Peyer's patch (tissue), 4 donors: ENCODE data around the gene WDR43. TPM values are rescaled to one million over a fixed set of nuclear protein-coding genes. Genes with fewer than 3 reads are reported as not detected.
"Not testable (repeated sequence)": the region's sequence is repeated elsewhere in the genome, so short reads cannot be mapped to it uniquely, and the experiment has no call there.

Experiments used
- DNase-seq, 3 donors: peaks; one replicate each; pipeline ENCODE4 v3.0.0-alpha.2; 2017 to 2019
- H3K27ac ChIP-seq, 4 donors: fragments of 200-600 bp; sonication (generic); one replicate each; pipeline ENCODE4 v1.5.1; 2016 to 2019
- H3K27me3 ChIP-seq, 2 donors: fragments of 200-600 bp; sonication (generic); one replicate each; pipeline ENCODE4 v1.5.1; 2019
- H3K36me3 ChIP-seq, 3 donors: fragments of 200-600 bp; sonication (generic); one replicate each; pipeline ENCODE4 v1.5.1; 2016 to 2019
- H3K4me1 ChIP-seq, 4 donors: fragments of 200-600 bp; sonication (generic); one replicate each; pipeline ENCODE4 v1.5.1; 2016 to 2019
- H3K4me3 ChIP-seq, 4 donors: fragments of 200-600 bp; sonication (generic); 1 replicate in 3 of 4; 2 replicates in 1 of 4; pipeline ENCODE4 v1.5.1; 2016 to 2019; ENCODE audit warnings: mild to moderate bottlenecking in 1 of 4
- H3K9me3 ChIP-seq, 4 donors: fragments of 200-600 bp; sonication (generic); one replicate each; pipeline ENCODE4 v1.5.1; 2016 to 2019; ENCODE audit warnings: mild to moderate bottlenecking in 1 of 4
- POLR2A ChIP-seq, 2 donors: fragments of 450-650 bp; IDR thresholded peaks; one replicate each; pipeline ENCODE4 v1.5.1; 2017; ENCODE audit warnings: antibody characterized with exemption in 2 of 2, mild to moderate bottlenecking in 2 of 2, moderate library complexity in 2 of 2
- total RNA-seq, 4 donors: library from RNA; depleted of rRNA; stranded (reverse); fragments of >200 nt; gene quantifications; one replicate each; pipeline ENCODE4 v1.1.0, GENCODE V29; 2016
- TF ChIP-seq, protein P1 (sequence below), 6 experiments: fragments of 450-650 bp in 4 of 6; fragments of 200-600 bp in 2 of 6; sonication (generic) in 1 of 6; IDR thresholded peaks; one replicate each; pipeline ENCODE4 v1.5.1; 2017 to 2019; ENCODE audit warnings: antibody characterized with exemption in 6 of 6, mild to moderate bottlenecking in 3 of 6, moderate library complexity in 1 of 6

The WDR43 gene
- total RNA-seq, 4 donors from 2014 or later: 17.4 to 98.2 (median 24.4) TPM

DNA sequence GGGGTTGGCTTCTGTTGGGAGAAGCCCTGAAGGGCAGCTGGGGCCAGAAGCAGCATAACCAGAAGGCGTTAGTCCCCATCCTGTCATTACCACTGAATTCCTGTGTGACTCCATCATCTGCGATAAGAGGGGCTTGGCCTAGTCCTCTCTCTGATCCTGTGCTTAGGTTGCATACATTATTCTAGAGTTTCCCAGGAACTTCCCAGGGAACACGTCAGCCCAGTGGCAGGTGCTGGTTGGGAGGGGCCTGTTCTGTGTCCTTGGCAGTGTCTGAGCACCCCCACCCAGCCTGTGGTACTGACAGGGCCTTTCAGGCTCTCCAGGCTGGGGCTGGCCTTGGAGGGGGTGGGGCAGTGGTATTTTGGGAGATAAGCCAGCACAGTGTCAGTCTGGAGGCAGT lies 82.1 kb downstream of the WDR43 start:
- H3K27ac ChIP-seq: no peak overlapping the region

DNA sequence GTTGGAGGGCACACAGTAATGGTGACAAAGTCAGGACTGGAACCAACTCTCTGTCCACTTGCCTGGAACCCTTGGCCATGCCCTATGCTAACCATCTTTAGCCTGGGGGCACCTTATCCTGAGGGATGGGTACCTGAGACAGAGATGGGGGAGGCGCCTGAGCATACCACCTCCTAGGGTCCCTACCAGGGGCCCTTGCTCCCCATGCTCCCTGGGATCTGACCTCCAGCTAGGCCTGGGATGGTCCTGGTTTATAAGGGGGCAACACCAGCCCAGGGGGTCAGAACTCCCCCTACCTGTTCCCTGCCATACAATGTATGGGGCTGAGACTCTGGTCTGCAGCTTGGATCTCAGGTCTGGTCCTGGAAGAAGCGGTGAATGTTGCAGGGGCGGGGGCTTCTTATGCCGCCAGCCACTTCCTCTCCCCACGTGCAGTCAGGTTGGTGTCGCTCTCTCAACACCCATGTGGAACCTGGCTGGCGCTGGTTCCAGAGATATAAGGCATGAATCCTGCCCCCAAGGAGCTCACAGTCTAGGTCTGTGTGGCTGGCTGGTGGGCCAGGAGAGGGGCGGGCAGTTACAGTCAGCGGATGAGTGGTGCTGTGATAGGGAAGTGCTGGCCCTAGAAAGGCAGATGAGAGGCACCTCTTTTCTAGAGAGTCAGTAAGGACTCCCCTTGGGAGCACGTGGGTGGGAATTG lies 82.9 kb downstream of the WDR43 start:
- no peak for TF ChIP-seq POLR2A (IDR thresholded peaks at IDR 0.05)
- TF ChIP-seq, protein P1, sequence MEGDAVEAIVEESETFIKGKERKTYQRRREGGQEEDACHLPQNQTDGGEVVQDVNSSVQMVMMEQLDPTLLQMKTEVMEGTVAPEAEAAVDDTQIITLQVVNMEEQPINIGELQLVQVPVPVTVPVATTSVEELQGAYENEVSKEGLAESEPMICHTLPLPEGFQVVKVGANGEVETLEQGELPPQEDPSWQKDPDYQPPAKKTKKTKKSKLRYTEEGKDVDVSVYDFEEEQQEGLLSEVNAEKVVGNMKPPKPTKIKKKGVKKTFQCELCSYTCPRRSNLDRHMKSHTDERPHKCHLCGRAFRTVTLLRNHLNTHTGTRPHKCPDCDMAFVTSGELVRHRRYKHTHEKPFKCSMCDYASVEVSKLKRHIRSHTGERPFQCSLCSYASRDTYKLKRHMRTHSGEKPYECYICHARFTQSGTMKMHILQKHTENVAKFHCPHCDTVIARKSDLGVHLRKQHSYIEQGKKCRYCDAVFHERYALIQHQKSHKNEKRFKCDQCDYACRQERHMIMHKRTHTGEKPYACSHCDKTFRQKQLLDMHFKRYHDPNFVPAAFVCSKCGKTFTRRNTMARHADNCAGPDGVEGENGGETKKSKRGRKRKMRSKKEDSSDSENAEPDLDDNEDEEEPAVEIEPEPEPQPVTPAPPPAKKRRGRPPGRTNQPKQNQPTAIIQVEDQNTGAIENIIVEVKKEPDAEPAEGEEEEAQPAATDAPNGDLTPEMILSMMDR (IDR thresholded peaks at IDR 0.05): no peak
- H3K4me3 ChIP-seq: no peak overlapping the region
- no peak overlapping the region for H3K27ac ChIP-seq
- H3K4me1 ChIP-seq: no peaks in the 10 kb centered on the region
- no peaks in the 10 kb centered on the region for H3K9me3 ChIP-seq
- no peaks in the 10 kb centered on the region for H3K36me3 ChIP-seq
- no peak for DNase-seq
- no peaks in the 10 kb centered on the region for H3K27me3 ChIP-seq

More for the DNA sequence above, 82.1 kb downstream of the WDR43 start:
- H3K27me3 ChIP-seq: no peaks in the 10 kb centered on the region
- DNase-seq: no peak
- H3K4me1 ChIP-seq: no peaks in the 10 kb centered on the region
- H3K9me3 ChIP-seq: no peaks in the 10 kb centered on the region
- no peak overlapping the region for H3K4me3 ChIP-seq
- no peaks in the 10 kb centered on the region for H3K36me3 ChIP-seq
- TF ChIP-seq, protein P1 (IDR thresholded peaks at IDR 0.05): no peak
- no peak for TF ChIP-seq POLR2A (IDR thresholded peaks at IDR 0.05)

DNA sequence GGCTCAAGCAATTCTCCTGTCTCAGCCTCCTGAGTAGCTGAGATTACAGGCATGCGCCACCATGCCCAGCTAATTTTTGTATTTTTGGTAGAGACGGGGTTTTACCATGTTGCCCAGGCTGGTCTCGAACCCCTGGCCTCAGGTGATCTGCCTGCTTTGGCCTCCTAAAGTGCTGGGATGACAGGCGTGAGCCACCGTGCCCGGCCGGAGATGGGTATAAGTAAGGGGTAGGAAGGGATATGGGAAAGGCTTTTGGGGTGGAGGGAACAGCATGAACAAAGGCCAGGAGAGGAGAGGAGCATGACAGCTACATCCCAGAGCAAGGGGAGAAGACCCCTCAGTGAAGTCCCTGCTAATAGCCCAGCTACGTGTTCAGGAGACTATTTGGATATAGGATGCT lies 83.5 kb downstream of the WDR43 start:
- H3K4me1 ChIP-seq, H3K4me3 ChIP-seq, H3K27ac ChIP-seq, H3K9me3 ChIP-seq, DNase-seq, H3K36me3 ChIP-seq, H3K27me3 ChIP-seq: not testable (repeated sequence)

DNA sequence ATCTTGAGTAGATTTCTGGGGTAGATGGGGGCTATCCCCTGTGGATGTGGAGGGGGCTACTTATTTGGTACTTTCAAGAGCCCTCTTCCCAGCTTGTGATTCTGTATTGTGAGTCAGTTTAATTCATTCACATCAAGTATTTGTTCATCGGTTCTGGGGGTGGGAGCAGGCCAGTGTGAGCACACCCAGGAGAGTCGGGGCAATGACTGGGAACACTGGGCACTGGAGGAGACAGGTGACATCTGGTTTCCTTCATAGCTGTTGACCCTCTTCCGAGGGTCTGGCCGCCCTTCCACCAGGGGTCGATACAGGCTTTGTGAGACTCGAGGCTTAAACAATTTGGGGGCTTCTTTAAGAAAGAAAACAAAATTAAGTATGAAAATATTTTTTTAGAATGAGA lies 84.1 kb downstream of the WDR43 start:
- Histone ChIP-seq H3K9me3 (no peaks in the 10 kb centered on the region), H3K36me3 (no peaks in the 10 kb centered on the region), H3K4me3 (no peak overlapping the region), H3K27me3 (no peaks in the 10 kb centered on the region), H3K4me1 (no peaks in the 10 kb centered on the region), H3K27ac (no peak overlapping the region)
- DNase-seq: no peak
- no peak for TF ChIP-seq POLR2A (IDR thresholded peaks at IDR 0.05)
- TF ChIP-seq, protein P1 (IDR thresholded peaks at IDR 0.05): no peak

DNA sequence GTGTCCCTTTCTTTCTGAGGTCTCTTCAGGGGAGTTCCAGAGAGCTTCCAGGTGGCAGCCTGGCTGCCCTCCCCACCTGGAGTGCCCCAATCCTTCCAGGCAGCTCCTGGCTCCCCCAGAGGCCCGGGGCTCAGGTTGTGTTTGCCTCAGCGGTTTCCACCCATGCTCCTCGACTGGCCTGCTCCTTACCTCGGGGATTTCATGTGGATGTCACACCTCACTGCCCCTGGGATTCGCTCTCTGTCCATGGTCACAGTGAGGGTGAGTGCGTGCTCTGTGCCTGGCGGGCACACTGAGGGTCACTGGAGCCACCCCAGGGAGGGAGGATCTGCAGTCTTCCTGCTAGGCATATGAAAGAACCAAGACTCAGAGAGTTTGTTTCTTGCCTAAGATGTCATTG lies 84.6 kb downstream of the WDR43 start:
- Histone ChIP-seq H3K27ac (no peak overlapping the region), H3K9me3 (no peaks in the 10 kb centered on the region), H3K4me1 (no peaks in the 10 kb centered on the region), H3K27me3 (no peaks in the 10 kb centered on the region), H3K4me3 (no peak overlapping the region), H3K36me3 (no peaks in the 10 kb centered on the region)
- TF ChIP-seq, protein P1 (IDR thresholded peaks at IDR 0.05): no peak
- TF ChIP-seq POLR2A (IDR thresholded peaks at IDR 0.05): no peak
- no peak for DNase-seq

DNA sequence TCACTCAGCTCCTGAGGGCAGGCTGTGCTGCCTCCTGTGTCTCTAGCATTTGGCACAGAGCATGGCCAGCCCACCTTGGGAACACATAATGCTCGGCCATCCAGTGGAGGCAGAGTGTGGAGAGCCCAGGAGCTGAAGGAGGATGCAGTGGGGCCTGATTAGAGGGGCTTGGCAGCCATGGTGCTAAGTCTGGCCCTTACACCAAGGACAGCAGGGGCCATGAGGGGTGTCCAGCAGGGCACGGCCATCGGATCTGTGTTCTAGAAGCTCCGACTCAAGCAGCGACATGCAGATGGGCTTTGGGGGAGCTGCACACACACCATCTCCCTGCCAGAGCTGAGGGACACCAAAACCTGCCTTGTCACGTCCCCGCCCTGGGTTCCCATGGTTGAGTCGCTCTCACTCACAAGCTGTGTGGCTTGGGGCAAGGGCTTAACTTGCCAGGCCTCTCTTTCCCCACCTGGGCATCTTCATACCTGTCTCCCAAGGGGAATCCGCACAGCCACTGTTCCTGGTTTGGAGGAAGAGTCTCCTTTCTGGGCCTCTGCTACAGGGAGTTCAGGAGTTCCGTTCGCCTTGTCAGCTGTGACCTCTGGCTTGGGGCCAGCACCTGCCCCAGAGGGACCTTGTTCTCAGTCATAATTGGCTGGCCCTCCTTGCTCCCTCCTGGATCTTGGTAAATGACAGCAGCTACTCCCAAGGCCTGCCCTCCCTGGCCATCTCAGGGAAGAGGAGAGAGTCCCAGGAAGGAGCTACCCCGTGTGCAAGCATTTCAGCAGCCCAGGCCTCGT lies 85.3 kb downstream of the WDR43 start:
- DNase-seq: no peak
- Histone ChIP-seq H3K9me3 (no peaks in the 10 kb centered on the region), H3K4me3 (no peak overlapping the region), H3K27ac (no peak overlapping the region), H3K36me3 (no peaks in the 10 kb centered on the region), H3K27me3 (no peaks in the 10 kb centered on the region), H3K4me1 (no peaks in the 10 kb centered on the region)
- TF ChIP-seq POLR2A (IDR thresholded peaks at IDR 0.05): no peak
- TF ChIP-seq, protein P1 (IDR thresholded peaks at IDR 0.05): no peak
